DND-41 (cell line): Measurements from ENCODE around the gene ABCD1.
"Not testable (repeated sequence)": the region's sequence is repeated elsewhere in the genome, so short reads cannot be mapped to it uniquely, and the experiment has no call there.

Source experiments
- ATAC-seq: fragments of 200-7000 bp; cut with Tn5 transposase; 3 replicates; pipeline ENCODE4 v1.9.1; 2021; ENCODE audit warnings: low read depth; ENCODE audit not compliant: insufficient read depth
- DNase-seq: peaks from one replicate; pipeline ENCODE4 v3.0.0-alpha.2; 2020
- H2AFZ ChIP-seq: 2 replicates; pipeline ENCODE4 v1.6.0; 2012; ENCODE audit warnings: low read depth, low read length
- H3K27ac ChIP-seq: 2 replicates; pipeline ENCODE4 v1.5.1; 2012; ENCODE audit warnings: low read length, inconsistent platforms
- H3K27me3 ChIP-seq: fragments of 200-600 bp; sonication (generic); 2 replicates; pipeline ENCODE4 v1.6.0; 2012; ENCODE audit warnings: low read length, mild to moderate bottlenecking, inconsistent platforms; ENCODE audit not compliant: insufficient read depth, poor library complexity
- H3K36me3 ChIP-seq: 2 replicates; pipeline ENCODE4 v1.5.1; 2012; ENCODE audit warnings: low read length, inconsistent platforms; ENCODE audit not compliant: insufficient read depth
- H3K4me1 ChIP-seq: 2 replicates; pipeline ENCODE4 v1.5.1; 2012; ENCODE audit warnings: mild to moderate bottlenecking, low read length; ENCODE audit not compliant: insufficient read depth
- H3K4me2 ChIP-seq: 2 replicates; pipeline ENCODE4 v1.6.0; 2012; ENCODE audit warnings: mild to moderate bottlenecking, moderate library complexity, low read length, inconsistent platforms; ENCODE audit not compliant: insufficient read depth
- H3K4me3 ChIP-seq, 2 experiments: fragments of 200-600 bp in 1 of 2; shearing (Covaris generic) in 1 of 2; 2 replicates each; pipeline ENCODE4 v1.5.1; 2012 to 2016; ENCODE audit warnings: inconsistent platforms in 2 of 2, low read length in 2 of 2, mild to moderate bottlenecking in 2 of 2, low read depth in 1 of 2, moderate library complexity in 1 of 2
- H3K79me2 ChIP-seq: 2 replicates; pipeline ENCODE4 v1.6.0; 2012; ENCODE audit warnings: low read length, inconsistent platforms; ENCODE audit not compliant: insufficient read depth
- H3K9ac ChIP-seq: 2 replicates; pipeline ENCODE4 v1.6.0; 2012; ENCODE audit warnings: low read depth, mild to moderate bottlenecking, inconsistent platforms, low read length, moderate library complexity
- H3K9me3 ChIP-seq: 2 replicates; pipeline ENCODE4 v1.5.1; 2012; ENCODE audit warnings: low read length, moderate library complexity, mild to moderate bottlenecking, inconsistent platforms; ENCODE audit not compliant: insufficient read depth, severe bottlenecking
- H4K20me1 ChIP-seq: 2 replicates; pipeline ENCODE4 v1.6.0; 2012; ENCODE audit warnings: low read length; ENCODE audit not compliant: insufficient read depth
- EZH2 ChIP-seq: IDR thresholded peaks from 3 replicates; pipeline ENCODE4 v1.6.1; 2012; ENCODE audit warnings: borderline replicate concordance, low read depth, mild to moderate bottlenecking, moderate library complexity, low read length, inconsistent platforms; ENCODE audit not compliant: severe bottlenecking
- TF ChIP-seq, protein P1 (sequence below): IDR thresholded peaks from 2 replicates; pipeline ENCODE4 v1.5.1; 2012; ENCODE audit warnings: borderline replicate concordance, low read length, moderate library complexity, mild to moderate bottlenecking; ENCODE audit not compliant: poor library complexity, severe bottlenecking; ENCODE audit errors: extremely low read depth

Gene ABCD1

DNA sequence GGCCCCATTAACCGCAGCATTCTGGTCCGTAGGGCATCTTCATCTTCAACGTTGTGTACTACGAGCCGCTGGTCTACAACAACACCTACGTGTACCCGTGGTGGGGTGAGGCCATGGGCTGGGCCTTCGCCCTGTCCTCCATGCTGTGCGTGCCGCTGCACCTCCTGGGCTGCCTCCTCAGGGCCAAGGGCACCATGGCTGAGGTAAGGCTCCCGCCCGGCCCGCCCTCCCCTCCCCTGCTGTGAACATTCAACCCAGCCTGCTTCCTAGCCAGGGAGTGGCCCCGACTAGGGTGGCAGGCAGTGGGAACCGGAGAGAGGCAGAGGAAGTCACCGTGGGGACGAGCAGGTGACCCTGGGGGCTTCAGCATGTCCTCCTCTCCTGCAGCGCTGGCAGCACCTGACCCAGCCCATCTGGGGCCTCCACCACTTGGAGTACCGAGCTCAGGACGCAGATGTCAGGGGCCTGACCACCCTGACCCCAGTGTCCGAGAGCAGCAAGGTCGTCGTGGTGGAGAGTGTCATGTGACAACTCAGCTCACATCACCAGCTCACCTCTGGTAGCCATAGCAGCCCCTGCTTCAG, 29.9 kb upstream of the ABCD1 start:
- Histone ChIP-seq H3K4me1 (no peaks in the 10 kb centered on the region), H3K27me3 (no peaks in the 10 kb centered on the region), H3K79me2 (no peaks in the 10 kb centered on the region), H4K20me1 (no peaks in the 10 kb centered on the region), H3K36me3 (peaks cover 7% of the 10 kb centered on the region; the same call in 1 of the 2 replicates), H3K27ac (no peak overlapping the region), H3K4me3 (no peak overlapping the region), H3K9ac (no peak overlapping the region), H2AFZ (no peak overlapping the region), H3K9me3 (no peaks in the 10 kb centered on the region), H3K4me2 (no peak overlapping the region)
- ATAC-seq (no peak), DNase-seq (no peak)
- no peak for TF ChIP-seq EZH2
- TF ChIP-seq, protein P1, sequence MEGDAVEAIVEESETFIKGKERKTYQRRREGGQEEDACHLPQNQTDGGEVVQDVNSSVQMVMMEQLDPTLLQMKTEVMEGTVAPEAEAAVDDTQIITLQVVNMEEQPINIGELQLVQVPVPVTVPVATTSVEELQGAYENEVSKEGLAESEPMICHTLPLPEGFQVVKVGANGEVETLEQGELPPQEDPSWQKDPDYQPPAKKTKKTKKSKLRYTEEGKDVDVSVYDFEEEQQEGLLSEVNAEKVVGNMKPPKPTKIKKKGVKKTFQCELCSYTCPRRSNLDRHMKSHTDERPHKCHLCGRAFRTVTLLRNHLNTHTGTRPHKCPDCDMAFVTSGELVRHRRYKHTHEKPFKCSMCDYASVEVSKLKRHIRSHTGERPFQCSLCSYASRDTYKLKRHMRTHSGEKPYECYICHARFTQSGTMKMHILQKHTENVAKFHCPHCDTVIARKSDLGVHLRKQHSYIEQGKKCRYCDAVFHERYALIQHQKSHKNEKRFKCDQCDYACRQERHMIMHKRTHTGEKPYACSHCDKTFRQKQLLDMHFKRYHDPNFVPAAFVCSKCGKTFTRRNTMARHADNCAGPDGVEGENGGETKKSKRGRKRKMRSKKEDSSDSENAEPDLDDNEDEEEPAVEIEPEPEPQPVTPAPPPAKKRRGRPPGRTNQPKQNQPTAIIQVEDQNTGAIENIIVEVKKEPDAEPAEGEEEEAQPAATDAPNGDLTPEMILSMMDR = no peak

DNA sequence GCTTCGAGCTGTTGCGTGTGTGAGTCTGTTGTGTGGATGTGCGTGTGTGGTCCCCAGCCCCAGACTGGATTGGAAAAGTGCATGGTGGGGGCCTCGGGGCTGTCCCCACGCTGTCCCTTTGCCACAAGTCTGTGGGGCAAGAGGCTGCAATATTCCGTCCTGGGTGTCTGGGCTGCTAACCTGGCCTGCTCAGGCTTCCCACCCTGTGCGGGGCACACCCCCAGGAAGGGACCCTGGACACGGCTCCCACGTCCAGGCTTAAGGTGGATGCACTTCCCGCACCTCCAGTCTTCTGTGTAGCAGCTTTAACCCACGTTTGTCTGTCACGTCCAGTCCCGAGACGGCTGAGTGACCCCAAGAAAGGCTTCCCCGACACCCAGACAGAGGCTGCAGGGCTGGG, 28.6 kb upstream of the ABCD1 start:
- H3K9ac ChIP-seq = no peak overlapping the region
- no peaks in the 10 kb centered on the region for H3K9me3 ChIP-seq
- no peaks in the 10 kb centered on the region for H3K27me3 ChIP-seq
- H3K79me2 ChIP-seq = no peaks in the 10 kb centered on the region
- H3K36me3 ChIP-seq = peaks cover 17% of the 10 kb centered on the region
- no peak for ATAC-seq
- no peak for DNase-seq
- no peak overlapping the region for H3K4me2 ChIP-seq
- H3K4me3 ChIP-seq = no peak overlapping the region
- no peak overlapping the region for H3K27ac ChIP-seq
- no peaks in the 10 kb centered on the region for H3K4me1 ChIP-seq
- H4K20me1 ChIP-seq = no peaks in the 10 kb centered on the region
- H2AFZ ChIP-seq = no peak overlapping the region
- TF ChIP-seq EZH2 = no peak
- TF ChIP-seq, protein P1 = no peak

DNA sequence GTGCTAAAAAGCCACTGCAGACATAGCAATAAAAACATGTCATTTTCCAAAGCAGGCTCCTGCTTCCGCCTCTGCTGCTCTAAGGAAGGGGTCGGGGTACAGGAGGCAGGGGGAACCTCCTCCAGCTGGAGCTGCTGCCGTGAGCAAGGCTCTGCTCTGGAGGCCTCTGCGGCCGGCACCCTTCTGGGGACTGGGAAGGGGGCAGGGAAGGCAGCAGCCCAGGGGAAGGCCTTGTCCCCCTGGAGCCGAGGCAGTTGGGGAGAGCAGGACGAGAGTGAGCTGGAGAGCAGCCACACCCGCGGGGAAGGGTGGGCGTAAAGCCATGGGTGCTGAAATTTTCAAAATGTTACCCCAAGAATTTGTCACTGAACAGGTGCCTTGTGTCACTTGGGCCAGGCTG, 28.1 kb upstream of the ABCD1 start:
- H3K4me2 ChIP-seq, H2AFZ ChIP-seq, H4K20me1 ChIP-seq, H3K9me3 ChIP-seq, DNase-seq, H3K79me2 ChIP-seq, H3K9ac ChIP-seq, H3K4me3 ChIP-seq, ATAC-seq, H3K27ac ChIP-seq, H3K27me3 ChIP-seq, H3K4me1 ChIP-seq: not testable (repeated sequence)
- peaks cover 22% of the 10 kb centered on the region for H3K36me3 ChIP-seq

DNA sequence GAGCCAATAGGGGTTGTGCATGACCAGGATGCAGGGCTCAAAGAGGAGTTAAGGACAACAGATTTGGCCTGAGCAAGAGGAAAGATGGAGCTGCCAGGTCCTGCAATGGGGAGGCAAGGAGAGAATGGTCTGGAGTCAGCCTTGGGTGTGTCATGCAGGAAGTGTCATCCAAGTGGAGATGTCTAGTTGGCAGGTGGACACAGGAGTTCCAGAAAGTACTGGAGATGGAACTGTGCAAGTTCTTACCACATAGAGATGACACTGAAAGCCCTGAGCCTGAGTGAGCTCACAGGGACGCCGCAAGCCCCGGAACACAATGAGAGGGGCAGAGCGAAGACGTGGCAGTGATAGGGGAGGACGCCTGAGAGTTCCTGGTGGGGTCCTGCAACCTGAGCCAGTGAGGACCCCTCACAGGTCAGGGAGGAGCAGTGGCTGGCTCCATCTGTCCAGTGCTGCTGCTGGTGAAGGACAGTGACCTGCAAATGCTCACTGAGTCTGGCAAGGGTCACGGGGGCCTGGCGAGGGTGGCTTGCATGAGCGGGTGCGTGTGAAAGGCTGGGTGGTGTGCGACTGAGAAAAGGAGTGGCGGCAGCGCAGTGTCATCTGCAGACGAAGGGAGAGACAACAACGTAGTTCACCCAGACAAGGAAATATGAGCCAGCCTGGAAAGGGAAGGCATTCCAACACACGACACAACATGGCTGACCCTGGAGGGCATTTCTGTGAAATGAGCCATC, 27.5 kb upstream of the ABCD1 start:
- not testable (repeated sequence) for ATAC-seq, H3K9me3 ChIP-seq
- peaks cover 25% of the 10 kb centered on the region for H3K36me3 ChIP-seq

More for the DNA sequence above, 27.5 kb upstream of the ABCD1 start:
- H3K9ac ChIP-seq, H3K4me1 ChIP-seq, DNase-seq, H3K79me2 ChIP-seq, H4K20me1 ChIP-seq, H3K4me3 ChIP-seq, H3K4me2 ChIP-seq, H3K27me3 ChIP-seq, H2AFZ ChIP-seq, H3K27ac ChIP-seq: not testable (repeated sequence)
